ENCODE results near the gene CCDC33.

Gene CCDC33

GRCh38 chr15:74312445-74313007 lies 76.4 kb downstream of the CCDC33 start:
- H3K27me3 ChIP-seq (replicated peaks; ENCODE audit: control insufficient read depth, insufficient read depth, low read length, poor library complexity, severe bottlenecking): no peaks in the 10 kb centered on the region
- H3K4me1 ChIP-seq (ENCODE audit: control insufficient read depth, insufficient read depth, low read length, poor library complexity, severe bottlenecking): peaks cover 4% of the 10 kb centered on the region

GRCh38 chr15:74313889-74314288 lies 77.8 kb downstream of the CCDC33 start:
- DNase-seq: no peak
- Histone ChIP-seq H3K36me3 (ENCODE audit: control insufficient read depth, insufficient read depth, low read length) (no peaks in the 10 kb centered on the region), H3K4me3 (ENCODE audit: insufficient read depth, low read depth, low read length, poor library complexity, severe bottlenecking) (no peak overlapping the region), H3K27me3 (replicated peaks; ENCODE audit: control insufficient read depth, insufficient read depth, low read length, poor library complexity, severe bottlenecking) (no peaks in the 10 kb centered on the region), H3K4me1 (ENCODE audit: control insufficient read depth, insufficient read depth, low read length, poor library complexity, severe bottlenecking) (peaks cover 4% of the 10 kb centered on the region), H3K27ac (ENCODE audit: insufficient read depth, low read length, poor library complexity, severe bottlenecking) (no peak overlapping the region), H3K9me3 (ENCODE audit: control insufficient read depth, low read length) (no peaks in the 10 kb centered on the region)

More at GRCh38 chr15:74312445-74313007, 76.4 kb downstream of the CCDC33 start:
- no peak for DNase-seq
- Histone ChIP-seq H3K4me3 (ENCODE audit: insufficient read depth, low read depth, low read length, poor library complexity, severe bottlenecking) (no peak overlapping the region), H3K9me3 (ENCODE audit: control insufficient read depth, low read length) (no peaks in the 10 kb centered on the region), H3K36me3 (ENCODE audit: control insufficient read depth, insufficient read depth, low read length) (no peaks in the 10 kb centered on the region), H3K27ac (ENCODE audit: insufficient read depth, low read length, poor library complexity, severe bottlenecking) (no peak overlapping the region)

GRCh38 chr15:74314795-74315438 lies 78.8 kb downstream of the CCDC33 start:
- Histone ChIP-seq H3K36me3 (ENCODE audit: control insufficient read depth, insufficient read depth, low read length) (no peaks in the 10 kb centered on the region), H3K27ac (ENCODE audit: insufficient read depth, low read length, poor library complexity, severe bottlenecking) (no peak overlapping the region), H3K9me3 (ENCODE audit: control insufficient read depth, low read length) (no peaks in the 10 kb centered on the region), H3K4me1 (ENCODE audit: control insufficient read depth, insufficient read depth, low read length, poor library complexity, severe bottlenecking) (peaks cover 4% of the 10 kb centered on the region), H3K4me3 (ENCODE audit: insufficient read depth, low read depth, low read length, poor library complexity, severe bottlenecking) (no peak overlapping the region), H3K27me3 (replicated peaks; ENCODE audit: control insufficient read depth, insufficient read depth, low read length, poor library complexity, severe bottlenecking) (no peaks in the 10 kb centered on the region)
- DNase-seq: no peak

- no peak for DNase-seq
- Histone ChIP-seq H3K9me3 (ENCODE audit: control insufficient read depth, low read length) (no peaks in the 10 kb centered on the region), H3K27me3 (replicated peaks; ENCODE audit: control insufficient read depth, insufficient read depth, low read length, poor library complexity, severe bottlenecking) (no peaks in the 10 kb centered on the region), H3K27ac (ENCODE audit: insufficient read depth, low read length, poor library complexity, severe bottlenecking) (no peak overlapping the region), H3K4me1 (ENCODE audit: control insufficient read depth, insufficient read depth, low read length, poor library complexity, severe bottlenecking) (peaks cover 4% of the 10 kb centered on the region), H3K4me3 (ENCODE audit: insufficient read depth, low read depth, low read length, poor library complexity, severe bottlenecking) (no peak overlapping the region), H3K36me3 (ENCODE audit: control insufficient read depth, insufficient read depth, low read length) (no peaks in the 10 kb centered on the region)
Observed at GRCh38 chr15:74315626-74316025, 79.5 kb downstream of the CCDC33 start.

- no peaks in the 10 kb centered on the region for H3K27me3 ChIP-seq (replicated peaks; ENCODE audit: control insufficient read depth, insufficient read depth, low read length, poor library complexity, severe bottlenecking)
- no peak for DNase-seq
- H3K9me3 ChIP-seq (ENCODE audit: control insufficient read depth, low read length): no peaks in the 10 kb centered on the region
- H3K36me3 ChIP-seq (ENCODE audit: control insufficient read depth, insufficient read depth, low read length): no peaks in the 10 kb centered on the region
- H3K27ac ChIP-seq (ENCODE audit: insufficient read depth, low read length, poor library complexity, severe bottlenecking): no peak overlapping the region
- H3K4me3 ChIP-seq (ENCODE audit: insufficient read depth, low read depth, low read length, poor library complexity, severe bottlenecking): no peak overlapping the region
- H3K4me1 ChIP-seq (ENCODE audit: control insufficient read depth, insufficient read depth, low read length, poor library complexity, severe bottlenecking): peaks cover 4% of the 10 kb centered on the region
Observed at GRCh38 chr15:74316141-74316540, 80.0 kb downstream of the CCDC33 start.

GRCh38 chr15:74317820-74318375 lies 81.8 kb downstream of the CCDC33 start:
- no peaks in the 10 kb centered on the region for H3K36me3 ChIP-seq (ENCODE audit: control insufficient read depth, insufficient read depth, low read length)
- H3K27me3 ChIP-seq (replicated peaks; ENCODE audit: control insufficient read depth, insufficient read depth, low read length, poor library complexity, severe bottlenecking): no peaks in the 10 kb centered on the region
- no peak overlapping the region for H3K4me3 ChIP-seq (ENCODE audit: insufficient read depth, low read depth, low read length, poor library complexity, severe bottlenecking)
- H3K9me3 ChIP-seq (ENCODE audit: control insufficient read depth, low read length): no peaks in the 10 kb centered on the region
- no peak for DNase-seq
- peaks cover 4% of the 10 kb centered on the region for H3K4me1 ChIP-seq (ENCODE audit: control insufficient read depth, insufficient read depth, low read length, poor library complexity, severe bottlenecking)
- H3K27ac ChIP-seq (ENCODE audit: insufficient read depth, low read length, poor library complexity, severe bottlenecking): no peak overlapping the region

GRCh38 chr15:74318376-74319137 lies 82.4 kb downstream of the CCDC33 start:
- no peak for DNase-seq
- Histone ChIP-seq H3K27me3 (replicated peaks; ENCODE audit: control insufficient read depth, insufficient read depth, low read length, poor library complexity, severe bottlenecking) (no peaks in the 10 kb centered on the region), H3K4me1 (ENCODE audit: control insufficient read depth, insufficient read depth, low read length, poor library complexity, severe bottlenecking) (peaks cover 4% of the 10 kb centered on the region), H3K4me3 (ENCODE audit: insufficient read depth, low read depth, low read length, poor library complexity, severe bottlenecking) (no peak overlapping the region), H3K27ac (ENCODE audit: insufficient read depth, low read length, poor library complexity, severe bottlenecking) (no peak overlapping the region), H3K9me3 (ENCODE audit: control insufficient read depth, low read length) (no peaks in the 10 kb centered on the region), H3K36me3 (ENCODE audit: control insufficient read depth, insufficient read depth, low read length) (no peaks in the 10 kb centered on the region)

GRCh38 chr15:74319138-74319460 lies 83.0 kb downstream of the CCDC33 start:
- no peak overlapping the region for H3K27ac ChIP-seq (ENCODE audit: insufficient read depth, low read length, poor library complexity, severe bottlenecking)
- H3K27me3 ChIP-seq (replicated peaks; ENCODE audit: control insufficient read depth, insufficient read depth, low read length, poor library complexity, severe bottlenecking): no peaks in the 10 kb centered on the region
- H3K4me1 ChIP-seq (ENCODE audit: control insufficient read depth, insufficient read depth, low read length, poor library complexity, severe bottlenecking): peaks cover 4% of the 10 kb centered on the region
- no peaks in the 10 kb centered on the region for H3K9me3 ChIP-seq (ENCODE audit: control insufficient read depth, low read length)
- no peaks in the 10 kb centered on the region for H3K36me3 ChIP-seq (ENCODE audit: control insufficient read depth, insufficient read depth, low read length)
- H3K4me3 ChIP-seq (ENCODE audit: insufficient read depth, low read depth, low read length, poor library complexity, severe bottlenecking): no peak overlapping the region
- DNase-seq: no peak

- H3K4me1 ChIP-seq (ENCODE audit: control insufficient read depth, insufficient read depth, low read length, poor library complexity, severe bottlenecking): peaks cover 4% of the 10 kb centered on the region
- H3K4me3 ChIP-seq (ENCODE audit: insufficient read depth, low read depth, low read length, poor library complexity, severe bottlenecking): no peak overlapping the region
- no peak for DNase-seq
- H3K27me3 ChIP-seq (replicated peaks; ENCODE audit: control insufficient read depth, insufficient read depth, low read length, poor library complexity, severe bottlenecking): no peaks in the 10 kb centered on the region
- H3K36me3 ChIP-seq (ENCODE audit: control insufficient read depth, insufficient read depth, low read length): no peaks in the 10 kb centered on the region
- no peaks in the 10 kb centered on the region for H3K9me3 ChIP-seq (ENCODE audit: control insufficient read depth, low read length)
- no peak overlapping the region for H3K27ac ChIP-seq (ENCODE audit: insufficient read depth, low read length, poor library complexity, severe bottlenecking)
Observed at GRCh38 chr15:74319596-74320351, 83.6 kb downstream of the CCDC33 start.
